ENCODE measurements around the gene NPB. TPM values are rescaled to one million over a fixed set of nuclear protein-coding genes. Genes with fewer than 3 reads are reported as not detected.

NPB gene
- total RNA-seq, 1 donor from 2014 or later, result 1.1 TPM

GRCh38 chr17:81918832-81919545 lies 17.0 kb downstream of the NPB start:
- Mint-ChIP-seq H3K9me3 (no peaks in the 10 kb centered on the region), H3K4me1 (peaks cover 13% of the 10 kb centered on the region), H3K36me3 (ENCODE audit: low read depth) (peaks cover 3% of the 10 kb centered on the region), H3K27ac (ENCODE audit: unreplicated experiment) (no peak overlapping the region), H3K27me3 (ENCODE audit: low read depth) (no peaks in the 10 kb centered on the region), H3K4me3 (peak overlapping the region; percentile 90)
- DNase-seq (ENCODE audit: low read depth, low spot score), result no peak
- TF ChIP-seq CTCF (conservative IDR thresholded peaks at IDR 0.05), result no peak

DNA sequence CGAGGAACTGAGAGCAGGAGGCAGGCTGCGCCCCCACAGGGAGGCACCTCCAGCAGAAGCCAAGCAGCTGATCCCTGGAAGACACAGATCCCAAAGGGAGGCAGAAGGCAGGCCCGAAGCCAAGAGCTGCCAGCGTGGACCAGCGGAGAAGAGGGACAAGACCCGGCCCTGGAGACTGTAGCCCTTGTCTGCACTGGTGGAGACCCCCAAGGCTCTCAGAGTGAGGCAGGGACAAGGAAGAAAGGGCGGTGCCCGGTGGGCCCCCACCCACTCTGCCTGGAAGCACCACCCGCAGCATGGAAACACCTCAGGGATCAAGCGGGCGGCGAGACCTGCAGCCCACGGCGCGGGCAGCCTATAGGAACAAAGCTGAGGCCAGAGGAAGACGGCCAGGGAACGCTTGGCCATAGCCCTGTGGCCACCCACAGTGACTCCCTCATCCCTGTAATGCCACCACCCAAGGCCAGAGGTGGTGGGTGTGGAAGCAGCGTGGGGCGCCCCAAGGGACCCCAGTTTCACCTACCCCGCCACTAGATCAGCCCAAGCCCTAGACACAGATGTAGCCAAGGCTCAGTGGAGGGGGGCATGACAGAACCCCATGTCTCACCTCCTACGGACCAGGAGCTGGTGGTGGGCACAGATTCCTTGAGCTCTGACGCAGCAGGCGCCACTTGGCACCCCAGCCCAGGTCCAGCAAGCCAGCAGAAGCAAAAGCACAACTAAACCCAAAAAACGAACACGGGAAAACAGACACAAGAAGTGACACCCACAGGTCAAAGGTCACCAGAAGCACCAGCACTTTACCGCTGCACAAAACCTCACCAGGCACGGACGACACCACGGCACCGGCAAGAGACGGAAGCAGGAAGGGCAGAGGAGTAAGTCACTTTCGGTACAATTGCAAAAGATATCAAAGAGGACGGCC lies 18.8 kb downstream of the NPB start:
- H3K36me3 Mint-ChIP-seq (ENCODE audit: low read depth), result peaks cover 3% of the 10 kb centered on the region
- peak overlapping the region; percentile 66 for H3K4me3 Mint-ChIP-seq
- TF ChIP-seq CTCF (conservative IDR thresholded peaks at IDR 0.05), result no peak
- DNase-seq (ENCODE audit: low read depth, low spot score), result no peak
- H3K9me3 Mint-ChIP-seq, result no peaks in the 10 kb centered on the region
- H3K4me1 Mint-ChIP-seq, result peaks cover 20% of the 10 kb centered on the region
- H3K27me3 Mint-ChIP-seq (ENCODE audit: low read depth), result no peaks in the 10 kb centered on the region
- H3K27ac Mint-ChIP-seq (ENCODE audit: unreplicated experiment), result no peak overlapping the region

DNA sequence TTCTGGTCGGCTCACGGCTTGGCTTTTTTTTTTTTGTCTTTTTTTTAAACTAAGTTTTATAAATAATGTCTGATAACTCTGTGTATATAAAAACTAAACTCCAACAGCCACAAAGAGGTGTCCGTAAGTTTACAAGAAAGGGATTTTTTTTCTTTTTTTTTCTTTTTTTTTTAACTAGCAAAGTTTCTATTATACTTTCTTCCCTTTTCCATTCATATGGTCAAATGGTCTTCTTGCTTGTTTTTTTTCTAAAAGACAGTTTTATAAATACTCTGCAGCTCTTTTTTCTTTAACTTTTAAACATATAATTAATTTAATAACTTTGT lies 19.5 kb downstream of the NPB start:
- DNase-seq (ENCODE audit: low read depth, low spot score), result no peak
- TF ChIP-seq CTCF (conservative IDR thresholded peaks at IDR 0.05), result no peak
- no peak overlapping the region for H3K27ac Mint-ChIP-seq (ENCODE audit: unreplicated experiment)
- peaks cover 3% of the 10 kb centered on the region for H3K36me3 Mint-ChIP-seq (ENCODE audit: low read depth)
- H3K4me3 Mint-ChIP-seq, result peak overlapping the region; percentile 66
- no peaks in the 10 kb centered on the region for H3K9me3 Mint-ChIP-seq
- H3K4me1 Mint-ChIP-seq, result peaks cover 27% of the 10 kb centered on the region
- H3K27me3 Mint-ChIP-seq (ENCODE audit: low read depth), result peaks cover 2% of the 10 kb centered on the region

DNA sequence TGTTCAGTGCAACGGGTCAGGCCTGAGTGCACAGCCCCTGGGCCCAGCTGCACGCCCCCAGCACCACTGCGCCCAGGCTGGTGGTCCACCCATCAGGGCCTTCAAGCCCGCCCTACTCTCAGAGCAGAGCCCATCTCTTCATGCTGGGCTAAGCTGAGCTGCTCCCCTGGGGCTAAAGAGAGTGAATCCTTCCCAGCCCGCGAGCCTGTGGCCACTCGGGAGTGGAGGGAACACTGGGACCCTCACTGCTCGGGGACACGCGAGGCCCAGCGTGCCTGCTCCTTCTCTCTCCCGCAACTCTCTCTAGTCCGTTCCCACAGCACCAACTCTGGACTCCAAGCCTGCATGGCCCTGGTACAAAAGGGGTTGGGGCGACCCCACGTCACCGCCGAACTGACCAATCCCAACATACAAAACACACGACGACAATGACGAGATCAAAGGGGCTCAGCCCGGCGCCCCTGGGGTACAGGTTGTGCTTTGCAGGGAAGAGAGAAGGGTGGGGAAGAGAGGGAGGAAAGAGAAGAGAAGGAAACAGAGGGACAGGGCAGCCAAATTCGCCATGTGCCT lies 20.0 kb downstream of the NPB start:
- H3K4me3 Mint-ChIP-seq, result no peak overlapping the region
- H3K4me1 Mint-ChIP-seq, result peaks cover 23% of the 10 kb centered on the region
- peak overlapping the region; percentile 43 for H3K27ac Mint-ChIP-seq (ENCODE audit: unreplicated experiment)
- no peak for TF ChIP-seq CTCF (conservative IDR thresholded peaks at IDR 0.05)
- H3K27me3 Mint-ChIP-seq (ENCODE audit: low read depth), result peaks cover 3% of the 10 kb centered on the region
- peaks cover 3% of the 10 kb centered on the region for H3K36me3 Mint-ChIP-seq (ENCODE audit: low read depth)
- no peaks in the 10 kb centered on the region for H3K9me3 Mint-ChIP-seq
- DNase-seq (ENCODE audit: low read depth, low spot score), result no peak

DNA sequence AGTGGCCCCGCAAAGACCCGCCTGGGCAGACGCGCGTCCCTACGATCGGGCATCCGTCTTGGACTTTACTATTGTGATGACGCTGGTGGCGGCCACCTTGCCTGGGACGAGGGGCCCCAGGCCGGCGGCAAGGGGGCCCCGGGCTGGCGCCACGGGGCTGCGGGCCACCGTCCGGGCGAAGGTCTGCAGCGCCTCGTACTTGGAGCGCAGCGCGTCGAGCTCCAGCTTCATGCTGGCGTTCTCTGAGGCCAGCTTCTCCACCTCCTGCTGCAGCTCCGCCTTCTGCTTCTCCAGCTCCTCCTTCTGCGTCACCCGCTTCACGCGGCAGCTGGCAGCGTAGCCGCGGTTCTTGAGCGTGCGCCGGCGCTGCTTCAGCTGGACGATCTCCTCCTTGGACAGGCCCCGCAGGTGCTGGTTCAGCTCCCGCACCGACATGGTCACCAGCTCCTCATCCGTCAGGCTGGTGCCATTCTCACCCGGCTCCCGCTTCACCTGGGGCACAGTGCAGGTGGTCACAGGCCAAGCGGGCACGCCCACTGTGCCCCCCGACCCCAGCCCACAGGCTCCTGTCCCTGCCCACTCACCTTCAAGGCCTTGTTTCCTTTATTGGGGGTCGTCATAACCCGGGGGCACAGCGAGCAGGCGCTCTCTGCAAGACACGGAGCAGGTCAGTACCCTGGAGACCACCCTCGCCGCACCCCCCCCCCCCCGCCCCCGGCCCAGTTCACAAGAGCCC lies 20.7 kb downstream of the NPB start:
- peaks cover 19% of the 10 kb centered on the region for H3K4me1 Mint-ChIP-seq
- no peak for TF ChIP-seq CTCF (conservative IDR thresholded peaks at IDR 0.05)
- H3K4me3 Mint-ChIP-seq, result no peak overlapping the region
- peaks cover 3% of the 10 kb centered on the region for H3K27me3 Mint-ChIP-seq (ENCODE audit: low read depth)
- DNase-seq (ENCODE audit: low read depth, low spot score), result no peak
- H3K9me3 Mint-ChIP-seq, result no peaks in the 10 kb centered on the region
- peaks cover 3% of the 10 kb centered on the region for H3K36me3 Mint-ChIP-seq (ENCODE audit: low read depth)
- H3K27ac Mint-ChIP-seq (ENCODE audit: unreplicated experiment), result no peak overlapping the region

Measured in neural crest cell (in vitro differentiated cells).